BE2C (cell line): Measurements from ENCODE around the gene SH3BGRL2.

ENCODE experiments used
- DNase-seq: peaks from one replicate; pipeline ENCODE4 v3.0.0-alpha.2; 2020
- H3K27me3 ChIP-seq: fragments of 250-450 bp; sonication (Bioruptor Pico); 2 replicates; pipeline ENCODE4 v1.5.1; 2020; ENCODE audit warnings: mild to moderate bottlenecking
- H3K36me3 ChIP-seq: fragments of 250-450 bp; sonication (Bioruptor Pico); 2 replicates; pipeline ENCODE4 v1.5.1; 2020; ENCODE audit warnings: mild to moderate bottlenecking
- H3K4me1 ChIP-seq: fragments of 250-450 bp; sonication (Bioruptor Pico); 2 replicates; pipeline ENCODE4 v1.5.1; 2020
- H3K4me3 ChIP-seq: 2 replicates; pipeline ENCODE4 v1.5.1; 2011; ENCODE audit warnings: low read depth, low read length
- H3K9me3 ChIP-seq: fragments of 250-450 bp; sonication (Bioruptor Pico); 2 replicates; pipeline ENCODE4 v1.5.1; 2020
- CTCF ChIP-seq: IDR thresholded peaks from 2 replicates; pipeline ENCODE4 v1.5.1; 2012; ENCODE audit warnings: mild to moderate bottlenecking, low read depth, low read length

The SH3BGRL2 gene

GRCh38 chr6:79635232-79635543, 4.1 kb downstream of the SH3BGRL2 start:
- DNase-seq: no peak
- H3K4me3 ChIP-seq: no peak overlapping the region
- no peak for TF ChIP-seq CTCF
- no peaks in the 10 kb centered on the region; the same call in 1 of the 2 replicates for H3K27me3 ChIP-seq
- H3K9me3 ChIP-seq: no peaks in the 10 kb centered on the region
- H3K36me3 ChIP-seq: no peaks in the 10 kb centered on the region
- no peaks in the 10 kb centered on the region; the same call in 1 of the 2 replicates for H3K4me1 ChIP-seq

GRCh38 chr6:79636673-79637072, 5.5 kb downstream of the SH3BGRL2 start:
- no peak overlapping the region for H3K4me3 ChIP-seq
- H3K4me1 ChIP-seq: peaks cover 6% of the 10 kb centered on the region
- no peaks in the 10 kb centered on the region for H3K27me3 ChIP-seq
- TF ChIP-seq CTCF: no peak
- H3K9me3 ChIP-seq: no peaks in the 10 kb centered on the region
- H3K36me3 ChIP-seq: no peaks in the 10 kb centered on the region
- DNase-seq: no peak

DNA sequence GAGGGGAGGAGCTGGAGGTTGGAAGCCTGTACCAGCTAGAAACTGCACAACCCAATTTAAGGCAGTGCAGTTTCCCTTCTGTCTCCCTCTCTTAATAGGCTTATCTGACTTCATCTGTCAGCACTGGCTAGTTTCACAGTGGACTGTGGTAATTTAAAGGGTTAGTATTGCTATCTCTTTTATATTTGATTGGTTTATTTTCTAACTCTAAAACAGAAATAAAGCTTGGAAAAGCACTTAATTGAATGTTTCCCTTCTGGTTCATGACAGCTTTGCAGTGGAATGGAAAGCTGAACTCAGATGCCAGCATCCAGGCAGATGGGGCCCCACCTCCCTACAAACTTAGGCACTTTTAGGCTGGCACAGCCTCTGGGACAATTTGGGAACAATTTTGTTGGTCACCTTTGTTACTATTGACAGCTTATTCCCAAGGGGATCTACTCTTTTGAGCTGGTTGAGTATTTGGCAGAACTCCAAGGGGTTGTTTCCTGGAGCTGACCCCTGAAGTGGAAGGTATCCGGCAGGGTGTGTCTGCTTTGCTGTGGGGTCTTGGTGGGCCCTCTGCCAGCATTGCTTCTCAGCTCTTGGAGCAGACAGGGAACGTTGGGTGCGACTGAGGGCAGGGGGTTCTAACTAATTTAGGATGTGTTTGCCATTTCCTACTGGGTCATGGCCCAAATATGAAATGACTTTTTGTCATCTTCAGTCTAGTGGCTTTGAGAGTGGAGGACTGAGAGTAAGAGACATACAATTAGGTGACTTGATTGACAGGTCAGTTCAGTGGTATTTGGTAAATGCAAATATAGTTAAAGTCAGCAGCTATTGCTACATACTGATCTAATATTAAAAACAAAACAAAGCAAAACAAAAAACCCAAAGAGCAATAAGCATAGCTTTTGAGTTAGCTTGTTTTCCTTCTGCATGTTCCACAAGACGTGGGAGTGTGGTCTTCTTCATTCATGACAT, 9.3 kb downstream of the SH3BGRL2 start:
- H3K27me3 ChIP-seq: no peaks in the 10 kb centered on the region
- H3K36me3 ChIP-seq: no peaks in the 10 kb centered on the region
- TF ChIP-seq CTCF: no peak
- no peaks in the 10 kb centered on the region for H3K9me3 ChIP-seq
- DNase-seq: peak; percentile 30
- H3K4me3 ChIP-seq: no peak overlapping the region
- peaks cover 6% of the 10 kb centered on the region for H3K4me1 ChIP-seq

DNA sequence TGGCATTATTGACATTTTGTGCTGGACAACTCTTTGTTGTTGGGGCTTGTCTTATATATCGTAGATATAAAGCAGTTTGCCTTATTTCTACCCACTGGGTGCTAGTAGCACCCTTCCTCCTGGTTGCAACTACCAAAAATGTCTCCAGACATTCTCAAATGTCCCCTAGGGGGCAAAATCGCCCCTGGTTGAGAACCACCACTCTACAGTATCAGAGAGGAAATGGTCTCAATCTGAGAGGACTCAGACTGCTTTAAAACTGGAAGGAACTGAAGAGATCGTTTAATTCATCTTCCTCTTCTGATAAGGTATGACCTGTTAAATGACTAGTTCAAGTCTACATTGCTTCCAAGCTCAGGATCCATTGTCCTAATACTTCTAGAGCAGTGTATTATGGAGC, 14.9 kb downstream of the SH3BGRL2 start:
- H3K4me1 ChIP-seq: peaks cover 1% of the 10 kb centered on the region
- H3K27me3 ChIP-seq: no peaks in the 10 kb centered on the region
- DNase-seq: no peak
- no peak overlapping the region for H3K4me3 ChIP-seq
- peak; percentile 47 for TF ChIP-seq CTCF
- H3K36me3 ChIP-seq: no peaks in the 10 kb centered on the region
- H3K9me3 ChIP-seq: no peaks in the 10 kb centered on the region

DNA sequence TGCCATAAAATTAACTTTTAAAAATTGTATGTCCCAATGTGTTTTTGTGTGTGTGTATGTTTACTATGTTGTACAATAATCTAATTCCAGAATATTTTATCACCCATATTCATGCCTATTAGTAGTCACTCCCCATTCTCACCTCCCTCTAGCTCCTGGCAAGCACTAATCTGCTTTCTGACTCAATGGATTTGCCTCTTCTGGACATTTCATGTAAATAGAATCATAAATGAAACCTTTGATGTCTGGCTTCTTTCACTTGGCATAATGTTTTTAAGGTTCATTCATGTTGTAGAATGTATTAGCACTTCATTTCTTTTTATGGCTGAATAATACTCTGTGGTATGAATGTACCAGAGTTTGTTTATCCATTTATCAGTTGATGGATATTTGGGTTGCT, 15.4 kb downstream of the SH3BGRL2 start:
- Histone ChIP-seq H3K4me1 (no peaks in the 10 kb centered on the region), H3K9me3 (no peaks in the 10 kb centered on the region), H3K36me3 (no peaks in the 10 kb centered on the region), H3K4me3 (no peak overlapping the region), H3K27me3 (no peaks in the 10 kb centered on the region)
- no peak for TF ChIP-seq CTCF
- no peak for DNase-seq

DNA sequence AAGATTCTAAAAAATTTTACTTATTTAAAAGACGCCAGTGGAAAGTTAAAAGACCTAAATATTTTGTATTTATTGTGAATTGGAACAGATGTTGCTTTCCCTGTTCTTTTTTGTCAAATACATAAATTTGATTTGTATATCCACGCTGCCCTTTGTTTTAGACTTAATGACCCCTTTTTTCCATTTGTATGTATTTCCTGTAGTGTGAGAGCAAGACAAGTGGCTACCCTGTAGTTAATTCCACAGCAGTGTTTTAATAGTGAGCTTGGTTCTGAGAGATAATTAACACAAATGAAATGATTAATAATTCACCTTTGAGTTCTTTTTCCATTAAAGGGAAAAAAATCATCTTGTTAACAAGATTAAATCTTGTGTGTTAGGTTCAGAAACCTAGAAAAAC, 16.6 kb downstream of the SH3BGRL2 start:
- TF ChIP-seq CTCF: no peak

More for the DNA sequence above, 16.6 kb downstream of the SH3BGRL2 start:
- Histone ChIP-seq H3K4me3 (no peak overlapping the region), H3K36me3 (no peaks in the 10 kb centered on the region), H3K4me1 (no peaks in the 10 kb centered on the region), H3K9me3 (no peaks in the 10 kb centered on the region), H3K27me3 (no peaks in the 10 kb centered on the region)
- DNase-seq: no peak
